ENCODE results near the gene LMAN1L. TPM values are rescaled to one million over a fixed set of nuclear protein-coding genes. Genes with fewer than 3 reads are reported as not detected.

LMAN1L gene
- total and polyA plus RNA-seq, 10 donors, result 2.4 to 164 (median 81.2) TPM

- Histone ChIP-seq H3K27ac (peak overlapping the region in 4 of 8 donors; percentile 12 to 57 (median 42)), H3K27me3 (replicated peaks in 1 of 7) (no peaks in the 10 kb centered on the region), H3K36me3 (peaks cover 11 to 72% (median 31%) of the 10 kb centered on the region in 6 donors), H3K9me3 (no peaks in the 10 kb centered on the region), H3K4me3 (no peak overlapping the region), H3K4me1 (peaks cover 25 to 60% (median 48%) of the 10 kb centered on the region in 6 donors)
- TF ChIP-seq CTCF (IDR thresholded peaks at IDR 0.05 in 8 of 11, conservative IDR thresholded peaks at IDR 0.05 in 3 of 11), result no peak
- no peak for TF ChIP-seq POLR2A (IDR thresholded peaks at IDR 0.05)
- TF ChIP-seq POLR2AphosphoS5 (IDR thresholded peaks at IDR 0.05), result no peak
- intact Hi-C loops (cut with DNase I; ENCODE audit: low total_unique reads), result no loop called here
- WGBS, 5 donors, result 91 to 100% (median 94%) methylated on average over 1 of the region's 1 CpG
- no peak for DNase-seq
These were observed 43.9 kb downstream of the LMAN1L start for GRCh38 chr15:74856537-74856936.

- intact Hi-C loops (cut with DNase I; ENCODE audit: low total_unique reads), result no loop called here
- 20 to 51% (median 50%) methylated on average over 3 to 5 of the region's 5 CpGs for WGBS, 5 donors
- Histone ChIP-seq H3K36me3 (peaks cover 11 to 68% (median 25%) of the 10 kb centered on the region in 6 donors), H3K27me3 (replicated peaks in 1 of 7) (no peaks in the 10 kb centered on the region), H3K4me3 (no peak overlapping the region), H3K9me3 (no peaks in the 10 kb centered on the region), H3K27ac (peak overlapping the region in 5 of 8 donors; percentile 12 to 57 (median 41)), H3K4me1 (peaks cover 25 to 66% (median 49%) of the 10 kb centered on the region in 6 donors)
- DNase-seq, result no peak
- peak in 1 of 3 donors; percentile 21 for TF ChIP-seq POLR2AphosphoS5 (IDR thresholded peaks at IDR 0.05)
- no peak for TF ChIP-seq CTCF (IDR thresholded peaks at IDR 0.05 in 8 of 11, conservative IDR thresholded peaks at IDR 0.05 in 3 of 11)
These were observed 44.5 kb downstream of the LMAN1L start for GRCh38 chr15:74857082-74857655.

GRCh38 chr15:74857671-74858368 is 45.2 kb downstream of the LMAN1L start:
- DNase-seq, result no peak
- Histone ChIP-seq H3K36me3 (peaks cover 5 to 62% (median 18%) of the 10 kb centered on the region in 6 donors), H3K27me3 (replicated peaks in 1 of 7) (no peaks in the 10 kb centered on the region), H3K9me3 (no peaks in the 10 kb centered on the region), H3K27ac (peak overlapping the region in 6 of 8 donors; percentile 10 to 57 (median 34)), H3K4me3 (no peak overlapping the region), H3K4me1 (peaks cover 25 to 71% (median 49%) of the 10 kb centered on the region in 6 donors)
- intact Hi-C loops (cut with DNase I; ENCODE audit: low total_unique reads), result no loop called here
- no peak for TF ChIP-seq POLR2A (IDR thresholded peaks at IDR 0.05)
- 59 to 64% (median 60%) methylated on average over 7 to 9 of the region's 9 CpGs for WGBS, 5 donors

- Histone ChIP-seq H3K4me3 (no peak overlapping the region), H3K9me3 (no peaks in the 10 kb centered on the region), H3K36me3 (peaks cover under 1 to 62% (median 13%) of the 10 kb centered on the region in 6 donors), H3K4me1 (peaks cover 25 to 76% (median 54%) of the 10 kb centered on the region in 6 donors), H3K27ac (peak overlapping the region in 5 of 8 donors; percentile 12 to 57 (median 32)), H3K27me3 (replicated peaks in 1 of 7) (no peaks in the 10 kb centered on the region)
- intact Hi-C loops (cut with DNase I; ENCODE audit: low total_unique reads), result no loop called here
- WGBS, 5 donors, result 57 to 78% (median 70%) methylated on average over 4 of the region's 4 CpGs
- TF ChIP-seq POLR2A (IDR thresholded peaks at IDR 0.05), result no peak
- no peak for TF ChIP-seq POLR2AphosphoS5 (IDR thresholded peaks at IDR 0.05)
- TF ChIP-seq CTCF (IDR thresholded peaks at IDR 0.05 in 8 of 11, conservative IDR thresholded peaks at IDR 0.05 in 3 of 11), result no peak
- no peak for DNase-seq
These were observed 45.7 kb downstream of the LMAN1L start for GRCh38 chr15:74858369-74858740.
